ENCODE data around the gene VEPH1.

- TF ChIP-seq, protein P1, sequence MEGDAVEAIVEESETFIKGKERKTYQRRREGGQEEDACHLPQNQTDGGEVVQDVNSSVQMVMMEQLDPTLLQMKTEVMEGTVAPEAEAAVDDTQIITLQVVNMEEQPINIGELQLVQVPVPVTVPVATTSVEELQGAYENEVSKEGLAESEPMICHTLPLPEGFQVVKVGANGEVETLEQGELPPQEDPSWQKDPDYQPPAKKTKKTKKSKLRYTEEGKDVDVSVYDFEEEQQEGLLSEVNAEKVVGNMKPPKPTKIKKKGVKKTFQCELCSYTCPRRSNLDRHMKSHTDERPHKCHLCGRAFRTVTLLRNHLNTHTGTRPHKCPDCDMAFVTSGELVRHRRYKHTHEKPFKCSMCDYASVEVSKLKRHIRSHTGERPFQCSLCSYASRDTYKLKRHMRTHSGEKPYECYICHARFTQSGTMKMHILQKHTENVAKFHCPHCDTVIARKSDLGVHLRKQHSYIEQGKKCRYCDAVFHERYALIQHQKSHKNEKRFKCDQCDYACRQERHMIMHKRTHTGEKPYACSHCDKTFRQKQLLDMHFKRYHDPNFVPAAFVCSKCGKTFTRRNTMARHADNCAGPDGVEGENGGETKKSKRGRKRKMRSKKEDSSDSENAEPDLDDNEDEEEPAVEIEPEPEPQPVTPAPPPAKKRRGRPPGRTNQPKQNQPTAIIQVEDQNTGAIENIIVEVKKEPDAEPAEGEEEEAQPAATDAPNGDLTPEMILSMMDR (IDR thresholded peaks at IDR 0.05), result no peak
- TF ChIP-seq POLR2A (IDR thresholded peaks at IDR 0.05), result no peak
Measured at GRCh38 chr3:157280786-157281185, 222.4 kb downstream of the VEPH1 start.

Data from lower leg skin (tissue), 3 donors.